Measurements from ENCODE around the gene KLF13.

Gene KLF13

DNA sequence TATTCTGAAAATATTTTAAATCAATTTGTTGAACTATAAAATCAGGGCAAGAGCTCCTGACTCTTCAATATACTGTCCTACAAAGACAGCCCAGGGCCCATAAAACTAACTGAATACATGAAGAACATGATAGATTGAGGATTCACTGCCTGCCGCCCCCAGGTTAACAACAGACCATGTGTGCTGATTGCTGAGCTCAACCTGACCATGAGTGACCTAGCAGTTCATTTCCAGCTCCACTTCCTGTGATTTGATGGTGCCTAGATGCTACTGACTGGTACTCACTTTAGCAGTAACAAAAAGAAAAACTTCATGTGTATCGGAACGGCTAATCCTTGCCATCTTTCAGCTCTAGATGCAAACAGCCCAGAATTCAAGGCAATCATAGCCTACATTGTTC lies 9.6 kb upstream of the KLF13 start:
- Mint-ChIP-seq H3K27ac (peak overlapping the region in 1 of 3 experiments; percentile 7), H3K9me3 (peaks cover 10% of the 10 kb centered on the region), H3K36me3 (ENCODE audit: low read depth) (no peaks in the 10 kb centered on the region), H3K27me3 (ENCODE audit: low read depth) (peaks cover 3% of the 10 kb centered on the region), H3K4me3 (no peak overlapping the region), H3K4me1 (peaks cover 24% of the 10 kb centered on the region)
- TF ChIP-seq, protein P1, sequence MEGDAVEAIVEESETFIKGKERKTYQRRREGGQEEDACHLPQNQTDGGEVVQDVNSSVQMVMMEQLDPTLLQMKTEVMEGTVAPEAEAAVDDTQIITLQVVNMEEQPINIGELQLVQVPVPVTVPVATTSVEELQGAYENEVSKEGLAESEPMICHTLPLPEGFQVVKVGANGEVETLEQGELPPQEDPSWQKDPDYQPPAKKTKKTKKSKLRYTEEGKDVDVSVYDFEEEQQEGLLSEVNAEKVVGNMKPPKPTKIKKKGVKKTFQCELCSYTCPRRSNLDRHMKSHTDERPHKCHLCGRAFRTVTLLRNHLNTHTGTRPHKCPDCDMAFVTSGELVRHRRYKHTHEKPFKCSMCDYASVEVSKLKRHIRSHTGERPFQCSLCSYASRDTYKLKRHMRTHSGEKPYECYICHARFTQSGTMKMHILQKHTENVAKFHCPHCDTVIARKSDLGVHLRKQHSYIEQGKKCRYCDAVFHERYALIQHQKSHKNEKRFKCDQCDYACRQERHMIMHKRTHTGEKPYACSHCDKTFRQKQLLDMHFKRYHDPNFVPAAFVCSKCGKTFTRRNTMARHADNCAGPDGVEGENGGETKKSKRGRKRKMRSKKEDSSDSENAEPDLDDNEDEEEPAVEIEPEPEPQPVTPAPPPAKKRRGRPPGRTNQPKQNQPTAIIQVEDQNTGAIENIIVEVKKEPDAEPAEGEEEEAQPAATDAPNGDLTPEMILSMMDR (IDR thresholded peaks at IDR 0.05; ENCODE audit: unreplicated experiment in 3 of 3), result no peak

DNA sequence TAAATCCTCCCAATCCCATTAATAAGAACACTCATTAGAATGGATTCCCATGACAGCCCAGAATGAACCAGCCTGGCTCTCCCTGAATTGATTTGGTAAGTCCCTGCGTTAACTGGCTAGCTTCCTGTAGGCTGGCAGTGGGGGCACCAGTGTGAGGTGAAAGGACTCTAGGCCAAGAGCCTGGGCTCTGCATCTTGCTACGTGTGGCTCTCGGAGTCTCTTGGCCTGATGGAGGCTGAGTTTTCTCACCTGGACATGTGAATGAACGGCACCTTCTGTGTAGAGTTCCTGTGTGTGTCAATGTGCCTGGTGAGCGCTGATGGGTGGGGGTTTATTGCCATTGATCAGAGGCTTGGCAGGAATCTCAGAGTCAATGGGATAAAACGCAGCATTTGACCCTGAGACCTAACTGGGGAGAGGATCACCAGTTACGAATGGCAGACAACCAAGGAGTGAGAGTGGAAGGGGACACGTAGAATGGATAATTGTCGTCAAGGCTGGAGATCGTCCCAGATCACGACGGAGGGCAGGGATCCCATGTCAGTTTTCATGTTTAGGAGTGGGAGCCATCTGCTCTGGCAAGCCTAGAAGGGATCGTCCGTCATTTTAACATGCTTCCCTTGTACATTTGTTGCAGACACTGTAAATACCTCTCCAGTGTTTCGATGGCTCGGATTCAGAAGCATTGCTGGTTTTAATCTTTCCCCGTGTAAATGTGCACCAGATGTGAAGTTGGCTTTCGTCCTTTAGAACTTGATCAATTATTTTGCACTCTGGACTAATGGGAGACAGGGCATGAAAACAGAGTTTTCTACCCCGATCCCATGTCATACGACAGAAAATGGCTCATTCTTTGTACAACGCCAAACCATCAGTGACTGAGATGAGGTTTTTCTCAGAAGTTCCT lies 9.0 kb upstream of the KLF13 start:
- Mint-ChIP-seq H3K27me3 (ENCODE audit: low read depth) (peaks cover 3% of the 10 kb centered on the region), H3K4me1 (peaks cover 24% of the 10 kb centered on the region), H3K27ac (peak overlapping the region in 2 of 3 experiments; percentile 7 to 20), H3K4me3 (no peak overlapping the region), H3K9me3 (peaks cover 10% of the 10 kb centered on the region), H3K36me3 (ENCODE audit: low read depth) (no peaks in the 10 kb centered on the region)
- TF ChIP-seq, protein P1 (IDR thresholded peaks at IDR 0.05; ENCODE audit: unreplicated experiment in 3 of 3), result no peak

DNA sequence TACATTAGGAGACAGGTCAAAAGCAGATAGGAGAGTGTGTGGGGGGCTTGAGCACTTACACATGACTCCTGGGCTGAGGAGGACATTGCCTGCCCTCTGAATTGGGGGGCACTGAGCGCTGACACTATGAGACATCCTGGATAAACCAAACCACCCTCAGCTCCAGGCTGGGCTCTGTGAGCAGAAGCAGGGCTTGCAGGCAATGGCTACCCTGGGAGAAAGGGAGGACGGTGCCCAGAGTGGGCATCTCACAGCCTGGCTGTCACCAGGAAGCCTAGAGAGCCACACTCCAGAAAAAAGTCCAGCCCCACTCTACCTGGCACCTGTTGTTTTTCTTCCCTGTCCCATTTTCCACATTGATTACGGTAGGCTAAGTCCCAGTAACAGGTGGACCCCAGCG lies 8.2 kb upstream of the KLF13 start:
- Mint-ChIP-seq H3K4me3 (no peak overlapping the region), H3K27ac (peak overlapping the region in 1 of 3 experiments; percentile 7), H3K4me1 (peaks cover 24% of the 10 kb centered on the region), H3K9me3 (peaks cover 7% of the 10 kb centered on the region), H3K27me3 (ENCODE audit: low read depth) (peaks cover 3% of the 10 kb centered on the region), H3K36me3 (ENCODE audit: low read depth) (no peaks in the 10 kb centered on the region)
- TF ChIP-seq, protein P1 (IDR thresholded peaks at IDR 0.05; ENCODE audit: unreplicated experiment in 3 of 3), result no peak

DNA sequence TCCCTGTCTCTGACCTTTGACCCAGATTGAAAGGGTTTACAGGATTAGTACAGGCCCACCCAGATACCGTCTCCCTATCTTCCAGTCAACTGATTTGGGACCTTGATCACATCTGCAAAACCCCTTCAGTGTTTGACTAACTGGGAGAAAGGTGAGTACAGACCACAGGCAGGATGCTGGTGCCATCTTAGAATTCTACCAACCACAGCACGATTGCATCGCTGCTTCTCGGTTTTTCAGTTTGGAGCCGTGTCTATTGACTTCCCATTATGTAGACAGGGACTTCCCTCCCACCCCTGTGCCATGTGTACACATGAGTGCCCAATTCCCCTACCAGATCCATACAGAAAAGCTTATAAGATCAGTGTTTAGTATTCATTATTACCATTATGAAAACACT lies 6.6 kb upstream of the KLF13 start:
- Mint-ChIP-seq H3K4me3 (no peak overlapping the region), H3K27me3 (ENCODE audit: low read depth) (peaks cover 3% of the 10 kb centered on the region), H3K9me3 (no peaks in the 10 kb centered on the region), H3K4me1 (peaks cover 35% of the 10 kb centered on the region), H3K27ac (no peak overlapping the region), H3K36me3 (ENCODE audit: low read depth) (no peaks in the 10 kb centered on the region)
- TF ChIP-seq, protein P1 (IDR thresholded peaks at IDR 0.05; ENCODE audit: unreplicated experiment in 3 of 3), result no peak

DNA sequence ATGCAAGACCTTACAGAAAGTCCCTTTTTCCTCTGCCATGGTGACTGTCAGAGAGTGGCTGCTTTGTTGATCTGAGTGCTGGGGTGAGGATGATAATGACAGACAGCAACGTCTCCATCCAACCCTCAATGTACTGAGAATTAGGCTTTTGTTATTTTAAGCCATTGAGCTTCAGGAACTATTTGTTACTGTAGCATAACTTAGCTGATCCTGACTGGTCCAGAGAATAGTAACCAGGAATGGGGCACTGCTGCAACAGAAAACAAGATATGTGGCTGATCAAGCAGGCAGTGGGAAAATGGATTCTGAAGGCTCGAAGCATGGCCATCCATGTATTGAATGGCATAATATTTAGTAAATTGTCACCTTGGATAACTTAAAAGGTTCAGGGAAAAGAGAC lies 5.2 kb upstream of the KLF13 start:
- no peaks in the 10 kb centered on the region for H3K9me3 Mint-ChIP-seq
- no peak overlapping the region for H3K27ac Mint-ChIP-seq
- TF ChIP-seq, protein P1 (IDR thresholded peaks at IDR 0.05; ENCODE audit: unreplicated experiment in 3 of 3), result no peak
- H3K4me3 Mint-ChIP-seq, result no peak overlapping the region
- peaks cover 36% of the 10 kb centered on the region for H3K4me1 Mint-ChIP-seq
- no peaks in the 10 kb centered on the region for H3K36me3 Mint-ChIP-seq (ENCODE audit: low read depth)
- peaks cover 3% of the 10 kb centered on the region for H3K27me3 Mint-ChIP-seq (ENCODE audit: low read depth)

DNA sequence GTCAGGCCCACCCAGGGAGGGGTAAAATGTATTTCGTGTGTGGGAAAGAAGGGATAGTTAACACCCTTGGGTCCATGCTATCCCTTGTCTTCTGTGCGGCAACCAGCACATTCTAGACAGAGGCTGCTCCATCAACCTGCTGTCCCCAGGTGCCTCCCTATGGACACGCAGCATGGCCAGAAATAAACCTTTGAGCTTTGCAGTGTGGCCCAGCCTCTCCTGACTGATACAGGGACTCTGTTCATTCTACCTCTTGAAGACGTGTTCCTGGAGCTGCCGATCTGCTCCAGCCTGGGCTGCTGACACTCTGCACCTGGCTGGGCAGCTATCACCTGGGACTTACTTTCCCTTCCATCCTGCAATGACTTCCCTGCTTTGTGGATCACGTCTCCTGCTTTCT lies 4.1 kb upstream of the KLF13 start:
- Mint-ChIP-seq H3K27ac (no peak overlapping the region), H3K4me3 (no peak overlapping the region), H3K27me3 (ENCODE audit: low read depth) (peaks cover 3% of the 10 kb centered on the region), H3K4me1 (peaks cover 25% of the 10 kb centered on the region), H3K9me3 (no peaks in the 10 kb centered on the region), H3K36me3 (ENCODE audit: low read depth) (no peaks in the 10 kb centered on the region)
- TF ChIP-seq, protein P1 (IDR thresholded peaks at IDR 0.05; ENCODE audit: unreplicated experiment in 3 of 3), result no peak
